ENCODE measurements around the gene UCN2.

- TF ChIP-seq POLR2A (IDR thresholded peaks at IDR 0.05; ENCODE audit: low read depth, low read length) (peak; percentile 97), TAF1 (IDR thresholded peaks at IDR 0.05; ENCODE audit: borderline replicate concordance, low read depth, low read length) (peak; percentile 86), POLR2AphosphoS5 (IDR thresholded peaks at IDR 0.05; ENCODE audit: low read depth, low read length) (peak; percentile 88)
These were observed 45.8 kb upstream of the UCN2 start, which contains the start of gene UQCRC1 for GRCh38 chr3:48609088-48610005.
